Panc1 (cell line): Measurements from ENCODE around the gene PSEN2. TPM values are rescaled to one million over a fixed set of nuclear protein-coding genes. Genes with fewer than 3 reads are reported as not detected.

Experiments used
- total RNA-seq: library from RNA; stranded (reverse); gene quantifications from one replicate; pipeline ENCODE4 v1.2.1, GENCODE V29; 2021; ENCODE audit not compliant: unreplicated experiment

The PSEN2 gene
- total RNA-seq, 1 experiment from 2014 or later, result 33.3 TPM

Other genes starting within 250 kb of the PSEN2 start
- gene ITPKB, start 131.3 kb upstream of the PSEN2 start, total RNA-seq, result 10.9 TPM
- 15.1 TPM for gene COQ8A, start 69.7 kb downstream of the PSEN2 start, total RNA-seq